Measurements from ENCODE around the gene PARP12. TPM values are rescaled to one million over a fixed set of nuclear protein-coding genes. Genes with fewer than 3 reads are reported as not detected.

The PARP12 gene
- total and polyA plus RNA-seq, 2 of the 13 experiments (the other 11 are each of a cell fraction or from before 2014, with no cell fraction given) = 15.5 to 35.2 TPM

DNA sequence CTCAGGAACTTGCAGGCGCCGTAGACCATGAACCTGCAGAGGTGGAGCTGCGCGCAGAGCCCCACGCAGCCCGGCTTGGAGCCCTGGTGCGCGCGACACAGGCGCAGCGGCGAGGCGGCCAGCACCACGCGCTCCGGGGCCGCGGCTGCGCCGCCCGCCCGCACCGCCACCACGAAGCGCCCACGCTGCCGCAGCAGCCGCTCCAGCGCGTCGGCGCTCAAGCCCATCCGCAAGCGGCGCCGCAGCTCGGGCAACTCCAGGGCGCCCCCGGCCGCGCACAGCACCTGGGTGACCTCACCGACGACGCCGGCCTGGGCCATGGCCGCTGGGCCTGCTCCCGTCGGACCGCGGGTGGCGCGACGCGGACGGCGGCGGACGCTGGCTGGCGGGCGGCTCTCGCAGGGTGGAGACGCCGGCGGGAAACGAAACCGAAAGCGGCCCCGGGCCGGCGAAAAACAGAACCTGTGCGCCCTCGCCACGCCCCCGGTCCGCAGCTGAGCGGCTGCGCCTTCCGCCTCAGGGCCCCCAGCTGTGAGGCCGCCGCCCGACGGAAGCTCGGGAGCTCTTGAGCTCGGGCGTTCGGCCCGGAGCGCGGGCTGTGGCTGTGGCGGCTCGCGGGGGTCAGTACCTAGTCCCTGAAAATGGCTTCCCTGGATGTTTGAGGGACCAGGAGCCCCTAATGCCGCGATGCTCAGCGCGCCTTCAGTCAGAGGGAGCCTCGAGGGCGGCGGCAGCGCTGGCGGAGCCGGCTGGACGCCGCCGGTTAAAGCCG lies at the start of gene PARP12 (continued):
- TF ChIP-seq KLF6 (CRISPR knock-in tag; IDR thresholded peaks at IDR 0.05) (no peak), GZF1 (CRISPR knock-in tag; IDR thresholded peaks at IDR 0.05) (no peak), ZNF562 (CRISPR knock-in tag; IDR thresholded peaks at IDR 0.05; ENCODE audit: borderline replicate concordance) (no peak), CEBPB (IDR thresholded peaks at IDR 0.05; ENCODE audit: borderline replicate concordance, low read depth, low read length) (no peak), REXO4 (CRISPR knock-in tag; IDR thresholded peaks at IDR 0.05; ENCODE audit: borderline replicate concordance) (no peak), TCF7L2 (IDR thresholded peaks at IDR 0.05; ENCODE audit: low read depth, low read length) (no peak), IKZF4 (CRISPR knock-in tag; IDR thresholded peaks at IDR 0.05; ENCODE audit: borderline replicate concordance, low read depth, not compliant biosample characterization) (no peak)
- TF ChIP-seq, protein P1, sequence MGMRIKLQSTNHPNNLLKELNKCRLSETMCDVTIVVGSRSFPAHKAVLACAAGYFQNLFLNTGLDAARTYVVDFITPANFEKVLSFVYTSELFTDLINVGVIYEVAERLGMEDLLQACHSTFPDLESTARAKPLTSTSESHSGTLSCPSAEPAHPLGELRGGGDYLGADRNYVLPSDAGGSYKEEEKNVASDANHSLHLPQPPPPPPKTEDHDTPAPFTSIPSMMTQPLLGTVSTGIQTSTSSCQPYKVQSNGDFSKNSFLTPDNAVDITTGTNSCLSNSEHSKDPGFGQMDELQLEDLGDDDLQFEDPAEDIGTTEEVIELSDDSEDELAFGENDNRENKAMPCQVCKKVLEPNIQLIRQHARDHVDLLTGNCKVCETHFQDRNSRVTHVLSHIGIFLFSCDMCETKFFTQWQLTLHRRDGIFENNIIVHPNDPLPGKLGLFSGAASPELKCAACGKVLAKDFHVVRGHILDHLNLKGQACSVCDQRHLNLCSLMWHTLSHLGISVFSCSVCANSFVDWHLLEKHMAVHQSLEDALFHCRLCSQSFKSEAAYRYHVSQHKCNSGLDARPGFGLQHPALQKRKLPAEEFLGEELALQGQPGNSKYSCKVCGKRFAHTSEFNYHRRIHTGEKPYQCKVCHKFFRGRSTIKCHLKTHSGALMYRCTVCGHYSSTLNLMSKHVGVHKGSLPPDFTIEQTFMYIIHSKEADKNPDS (CRISPR knock-in tag; IDR thresholded peaks at IDR 0.05) = no peak
- TF ChIP-seq, protein P2, sequence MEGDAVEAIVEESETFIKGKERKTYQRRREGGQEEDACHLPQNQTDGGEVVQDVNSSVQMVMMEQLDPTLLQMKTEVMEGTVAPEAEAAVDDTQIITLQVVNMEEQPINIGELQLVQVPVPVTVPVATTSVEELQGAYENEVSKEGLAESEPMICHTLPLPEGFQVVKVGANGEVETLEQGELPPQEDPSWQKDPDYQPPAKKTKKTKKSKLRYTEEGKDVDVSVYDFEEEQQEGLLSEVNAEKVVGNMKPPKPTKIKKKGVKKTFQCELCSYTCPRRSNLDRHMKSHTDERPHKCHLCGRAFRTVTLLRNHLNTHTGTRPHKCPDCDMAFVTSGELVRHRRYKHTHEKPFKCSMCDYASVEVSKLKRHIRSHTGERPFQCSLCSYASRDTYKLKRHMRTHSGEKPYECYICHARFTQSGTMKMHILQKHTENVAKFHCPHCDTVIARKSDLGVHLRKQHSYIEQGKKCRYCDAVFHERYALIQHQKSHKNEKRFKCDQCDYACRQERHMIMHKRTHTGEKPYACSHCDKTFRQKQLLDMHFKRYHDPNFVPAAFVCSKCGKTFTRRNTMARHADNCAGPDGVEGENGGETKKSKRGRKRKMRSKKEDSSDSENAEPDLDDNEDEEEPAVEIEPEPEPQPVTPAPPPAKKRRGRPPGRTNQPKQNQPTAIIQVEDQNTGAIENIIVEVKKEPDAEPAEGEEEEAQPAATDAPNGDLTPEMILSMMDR (CRISPR knock-in tag; IDR thresholded peaks at IDR 0.05) = no peak
- TF ChIP-seq, protein P3, sequence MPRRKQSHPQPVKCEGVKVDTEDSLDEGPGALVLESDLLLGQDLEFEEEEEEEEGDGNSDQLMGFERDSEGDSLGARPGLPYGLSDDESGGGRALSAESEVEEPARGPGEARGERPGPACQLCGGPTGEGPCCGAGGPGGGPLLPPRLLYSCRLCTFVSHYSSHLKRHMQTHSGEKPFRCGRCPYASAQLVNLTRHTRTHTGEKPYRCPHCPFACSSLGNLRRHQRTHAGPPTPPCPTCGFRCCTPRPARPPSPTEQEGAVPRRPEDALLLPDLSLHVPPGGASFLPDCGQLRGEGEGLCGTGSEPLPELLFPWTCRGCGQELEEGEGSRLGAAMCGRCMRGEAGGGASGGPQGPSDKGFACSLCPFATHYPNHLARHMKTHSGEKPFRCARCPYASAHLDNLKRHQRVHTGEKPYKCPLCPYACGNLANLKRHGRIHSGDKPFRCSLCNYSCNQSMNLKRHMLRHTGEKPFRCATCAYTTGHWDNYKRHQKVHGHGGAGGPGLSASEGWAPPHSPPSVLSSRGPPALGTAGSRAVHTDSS (CRISPR knock-in tag; conservative IDR thresholded peaks at IDR 0.05) = no peak
- TF ChIP-seq, protein P4, sequence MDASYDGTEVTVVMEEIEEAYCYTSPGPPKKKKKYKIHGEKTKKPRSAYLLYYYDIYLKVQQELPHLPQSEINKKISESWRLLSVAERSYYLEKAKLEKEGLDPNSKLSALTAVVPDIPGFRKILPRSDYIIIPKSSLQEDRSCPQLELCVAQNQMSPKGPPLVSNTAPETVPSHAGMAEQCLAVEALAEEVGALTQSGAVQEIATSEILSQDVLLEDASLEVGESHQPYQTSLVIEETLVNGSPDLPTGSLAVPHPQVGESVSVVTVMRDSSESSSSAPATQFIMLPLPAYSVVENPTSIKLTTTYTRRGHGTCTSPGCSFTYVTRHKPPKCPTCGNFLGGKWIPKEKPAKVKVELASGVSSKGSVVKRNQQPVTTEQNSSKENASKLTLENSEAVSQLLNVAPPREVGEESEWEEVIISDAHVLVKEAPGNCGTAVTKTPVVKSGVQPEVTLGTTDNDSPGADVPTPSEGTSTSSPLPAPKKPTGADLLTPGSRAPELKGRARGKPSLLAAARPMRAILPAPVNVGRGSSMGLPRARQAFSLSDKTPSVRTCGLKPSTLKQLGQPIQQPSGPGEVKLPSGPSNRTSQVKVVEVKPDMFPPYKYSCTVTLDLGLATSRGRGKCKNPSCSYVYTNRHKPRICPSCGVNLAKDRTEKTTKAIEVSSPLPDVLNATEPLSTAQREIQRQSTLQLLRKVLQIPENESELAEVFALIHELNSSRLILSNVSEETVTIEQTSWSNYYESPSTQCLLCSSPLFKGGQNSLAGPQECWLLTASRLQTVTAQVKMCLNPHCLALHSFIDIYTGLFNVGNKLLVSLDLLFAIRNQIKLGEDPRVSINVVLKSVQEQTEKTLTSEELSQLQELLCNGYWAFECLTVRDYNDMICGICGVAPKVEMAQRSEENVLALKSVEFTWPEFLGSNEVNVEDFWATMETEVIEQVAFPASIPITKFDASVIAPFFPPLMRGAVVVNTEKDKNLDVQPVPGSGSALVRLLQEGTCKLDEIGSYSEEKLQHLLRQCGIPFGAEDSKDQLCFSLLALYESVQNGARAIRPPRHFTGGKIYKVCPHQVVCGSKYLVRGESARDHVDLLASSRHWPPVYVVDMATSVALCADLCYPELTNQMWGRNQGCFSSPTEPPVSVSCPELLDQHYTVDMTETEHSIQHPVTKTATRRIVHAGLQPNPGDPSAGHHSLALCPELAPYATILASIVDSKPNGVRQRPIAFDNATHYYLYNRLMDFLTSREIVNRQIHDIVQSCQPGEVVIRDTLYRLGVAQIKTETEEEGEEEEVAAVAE (CRISPR knock-in tag; IDR thresholded peaks at IDR 0.05; ENCODE audit: borderline replicate concordance) = no peak
- TF ChIP-seq, protein P5, sequence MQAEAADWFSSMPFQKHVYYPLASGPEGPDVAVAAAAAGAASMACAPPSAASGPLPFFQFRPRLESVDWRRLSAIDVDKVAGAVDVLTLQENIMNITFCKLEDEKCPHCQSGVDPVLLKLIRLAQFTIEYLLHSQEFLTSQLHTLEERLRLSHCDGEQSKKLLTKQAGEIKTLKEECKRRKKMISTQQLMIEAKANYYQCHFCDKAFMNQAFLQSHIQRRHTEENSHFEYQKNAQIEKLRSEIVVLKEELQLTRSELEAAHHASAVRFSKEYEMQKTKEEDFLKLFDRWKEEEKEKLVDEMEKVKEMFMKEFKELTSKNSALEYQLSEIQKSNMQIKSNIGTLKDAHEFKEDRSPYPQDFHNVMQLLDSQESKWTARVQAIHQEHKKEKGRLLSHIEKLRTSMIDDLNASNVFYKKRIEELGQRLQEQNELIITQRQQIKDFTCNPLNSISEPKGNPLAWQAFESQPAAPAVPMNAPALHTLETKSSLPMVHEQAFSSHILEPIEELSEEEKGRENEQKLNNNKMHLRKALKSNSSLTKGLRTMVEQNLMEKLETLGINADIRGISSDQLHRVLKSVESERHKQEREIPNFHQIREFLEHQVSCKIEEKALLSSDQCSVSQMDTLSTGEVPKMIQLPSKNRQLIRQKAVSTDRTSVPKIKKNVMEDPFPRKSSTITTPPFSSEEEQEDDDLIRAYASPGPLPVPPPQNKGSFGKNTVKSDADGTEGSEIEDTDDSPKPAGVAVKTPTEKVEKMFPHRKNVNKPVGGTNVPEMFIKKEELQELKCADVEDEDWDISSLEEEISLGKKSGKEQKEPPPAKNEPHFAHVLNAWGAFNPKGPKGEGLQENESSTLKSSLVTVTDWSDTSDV (CRISPR knock-in tag; IDR thresholded peaks at IDR 0.05) = no peak
